Esophagus muscularis mucosa (tissue), 4 donors: ENCODE data around the gene KIRREL3.

Source experiments
- EP300 ChIP-seq: sonication (generic); formaldehyde crosslinking; IDR thresholded peaks from one replicate; pipeline ENCODE4 v1.6.1; 2017; ENCODE audit warnings: antibody characterized with exemption
- POLR2A ChIP-seq: fragments of 450-650 bp; IDR thresholded peaks from one replicate; pipeline ENCODE4 v1.6.1; 2017; ENCODE audit warnings: antibody characterized with exemption, moderate library complexity, mild to moderate bottlenecking, low read depth
- TF ChIP-seq, protein P1 (sequence below), 3 experiments: fragments of 200-600 bp in 2 of 3; fragments of 450-650 bp in 1 of 3; sonication (generic) in 2 of 3; IDR thresholded peaks; one replicate each; pipeline ENCODE4 v1.5.1; 2017 to 2019; ENCODE audit warnings: antibody characterized with exemption in 3 of 3, mild to moderate bottlenecking in 2 of 3, moderate library complexity in 1 of 3

DNA sequence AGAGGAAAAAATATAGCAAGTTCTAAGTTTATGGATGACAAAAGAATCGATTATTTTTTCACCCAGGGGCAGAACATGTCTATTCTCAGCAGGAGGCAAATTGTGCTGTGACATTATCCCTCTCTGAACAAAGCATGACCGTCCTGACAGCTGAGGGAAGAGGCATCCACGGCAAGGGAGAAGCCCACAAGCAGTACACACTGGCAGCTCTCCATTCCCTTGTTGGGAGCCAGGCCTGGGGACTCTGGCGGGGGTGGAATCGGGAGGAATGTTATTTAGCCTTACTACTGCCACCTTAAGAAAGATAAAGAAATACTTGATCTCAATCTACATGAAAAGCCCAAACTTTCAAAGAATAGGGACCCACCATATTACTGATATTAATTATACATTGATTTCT lies 3.4 kb downstream of the KIRREL3 start:
- no peak for TF ChIP-seq EP300
- no peak for TF ChIP-seq POLR2A
- TF ChIP-seq, protein P1, sequence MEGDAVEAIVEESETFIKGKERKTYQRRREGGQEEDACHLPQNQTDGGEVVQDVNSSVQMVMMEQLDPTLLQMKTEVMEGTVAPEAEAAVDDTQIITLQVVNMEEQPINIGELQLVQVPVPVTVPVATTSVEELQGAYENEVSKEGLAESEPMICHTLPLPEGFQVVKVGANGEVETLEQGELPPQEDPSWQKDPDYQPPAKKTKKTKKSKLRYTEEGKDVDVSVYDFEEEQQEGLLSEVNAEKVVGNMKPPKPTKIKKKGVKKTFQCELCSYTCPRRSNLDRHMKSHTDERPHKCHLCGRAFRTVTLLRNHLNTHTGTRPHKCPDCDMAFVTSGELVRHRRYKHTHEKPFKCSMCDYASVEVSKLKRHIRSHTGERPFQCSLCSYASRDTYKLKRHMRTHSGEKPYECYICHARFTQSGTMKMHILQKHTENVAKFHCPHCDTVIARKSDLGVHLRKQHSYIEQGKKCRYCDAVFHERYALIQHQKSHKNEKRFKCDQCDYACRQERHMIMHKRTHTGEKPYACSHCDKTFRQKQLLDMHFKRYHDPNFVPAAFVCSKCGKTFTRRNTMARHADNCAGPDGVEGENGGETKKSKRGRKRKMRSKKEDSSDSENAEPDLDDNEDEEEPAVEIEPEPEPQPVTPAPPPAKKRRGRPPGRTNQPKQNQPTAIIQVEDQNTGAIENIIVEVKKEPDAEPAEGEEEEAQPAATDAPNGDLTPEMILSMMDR (IDR thresholded peaks at IDR 0.05) = no peak
